Endodermal cell (in vitro differentiated cells): ENCODE data around the gene XRN2. TPM values are rescaled to one million over a fixed set of nuclear protein-coding genes. Genes with fewer than 3 reads are reported as not detected.

ENCODE experiments used
- DNase-seq: peaks from one replicate; pipeline ENCODE4 v3.0.0-alpha.2; 2017
- H3K27ac ChIP-seq: 2 replicates; pipeline ENCODE4 v1.5.1; 2013; ENCODE audit warnings: mild to moderate bottlenecking, low read depth, low read length, moderate library complexity
- H3K27me3 ChIP-seq: 2 replicates; pipeline ENCODE4 v1.6.1; 2013; ENCODE audit warnings: mild to moderate bottlenecking, low read length, moderate library complexity; ENCODE audit not compliant: insufficient read depth, control insufficient read depth, poor library complexity, severe bottlenecking
- H3K36me3 ChIP-seq: 2 replicates; pipeline ENCODE4 v1.7.0; 2013; ENCODE audit warnings: mild to moderate bottlenecking, low read length, moderate library complexity; ENCODE audit not compliant: control insufficient read depth, insufficient read depth
- H3K4me1 ChIP-seq: one replicate; pipeline ENCODE4 v1.7.0; 2013; ENCODE audit warnings: low read length; ENCODE audit not compliant: control insufficient read depth, insufficient read depth
- H3K4me3 ChIP-seq: 2 replicates; pipeline ENCODE4 v1.5.1; 2013; ENCODE audit warnings: mild to moderate bottlenecking, low read length, moderate library complexity
- H3K9ac ChIP-seq: 2 replicates; pipeline ENCODE4 v1.6.1; 2013; ENCODE audit warnings: mild to moderate bottlenecking, low read length, moderate library complexity; ENCODE audit not compliant: poor library complexity, severe bottlenecking; ENCODE audit errors: extremely low read depth
- H3K9me3 ChIP-seq: 2 replicates; pipeline ENCODE4 v1.6.1; 2013; ENCODE audit warnings: mild to moderate bottlenecking, low read length, moderate library complexity; ENCODE audit not compliant: control insufficient read depth
- H3K27ac Mint-ChIP-seq: 2 replicates; pipeline ENCODE4 v1.8.0; 2020; ENCODE audit warnings: mixed read lengths
- H3K27me3 Mint-ChIP-seq: 2 replicates; pipeline ENCODE4 v1.8.0; 2021; ENCODE audit warnings: mild to moderate bottlenecking, mixed read lengths; ENCODE audit not compliant: insufficient read depth
- H3K36me3 Mint-ChIP-seq: 2 replicates; pipeline ENCODE4 v1.8.0; 2020; ENCODE audit warnings: low read depth, mixed read lengths
- H3K4me1 Mint-ChIP-seq: 2 replicates; pipeline ENCODE4 v1.8.0; 2020; ENCODE audit warnings: mixed read lengths
- H3K4me3 Mint-ChIP-seq: 2 replicates; pipeline ENCODE4 v1.8.0; 2020; ENCODE audit warnings: mild to moderate bottlenecking, moderate library complexity, mixed read lengths
- H3K9me3 Mint-ChIP-seq: 2 replicates; pipeline ENCODE4 v1.8.0; 2020; ENCODE audit warnings: mild to moderate bottlenecking, mixed read lengths
- CTCF ChIP-seq: fragments of 200-600 bp; sonication (generic); conservative IDR thresholded peaks from 2 replicates; pipeline ENCODE4 v1.5.0; 2021; ENCODE audit warnings: antibody characterized with exemption, mild to moderate bottlenecking
- WGBS, 2 experiments: methylation state at CpG; one replicate each; pipeline versions ENCODE4 v1.1.5 to v1.1.7; 2013; ENCODE audit warnings: missing lambda C conversion rate in 2 of 2, mixed read lengths in 1 of 2; ENCODE audit not compliant: insufficient coverage in 1 of 2, insufficient read length in 1 of 2; 5-methylcytosine and 5-hydroxymethylcytosine counted together
- total RNA-seq, 2 donors: library from RNA; stranded (reverse); fragmentation: NEBNext Ultra II Directional in 1 of 2; extraction: Animal tissue kit (Norgen Biotek cat#: 25700) in 1 of 2; gene quantifications; 2 replicates in 1 of 2; 3 replicates in 1 of 2; pipeline ENCODE4 v1.2.1, GENCODE V29; 2021

XRN2 gene
- total RNA-seq, 2 donors from 2014 or later, result 91.5 to 101 TPM

DNA sequence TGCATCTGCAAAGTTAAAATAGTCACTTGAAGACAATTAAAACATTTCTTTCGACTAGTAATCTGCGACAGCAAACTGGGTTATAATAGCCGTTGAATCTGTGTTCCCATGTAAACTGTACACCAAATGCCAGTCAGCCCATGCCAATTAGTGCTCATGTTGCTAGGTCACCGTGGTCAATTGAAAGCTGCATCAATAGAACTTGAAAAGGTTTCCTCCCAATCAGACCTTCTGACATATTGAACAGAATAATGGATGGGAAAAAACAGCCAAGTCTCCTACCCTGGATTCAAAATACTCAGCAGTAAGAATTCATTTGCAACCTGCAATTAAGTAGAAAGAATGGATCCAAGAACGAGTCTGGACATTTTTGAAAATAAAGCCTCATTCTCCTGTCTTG, 83.0 kb downstream of the XRN2 start:
- Mint-ChIP-seq H3K27ac (no peak overlapping the region), H3K27me3 (peaks cover 10% of the 10 kb centered on the region), H3K36me3 (peaks cover 33% of the 10 kb centered on the region), H3K9me3 (no peaks in the 10 kb centered on the region), H3K4me3 (no peak overlapping the region), H3K4me1 (peaks cover 3% of the 10 kb centered on the region)
- 96 to 97% methylated on average over 5 of the region's 5 CpGs for WGBS, 2 experiments
- DNase-seq, result no peak
- Histone ChIP-seq H3K4me1 (no peaks in the 10 kb centered on the region), H3K4me3 (no peak overlapping the region), H3K9ac (no peak overlapping the region), H3K27ac (no peak overlapping the region), H3K9me3 (no peaks in the 10 kb centered on the region), H3K27me3 (peaks cover 21% of the 10 kb centered on the region), H3K36me3 (peaks cover 78% of the 10 kb centered on the region)
- no peak for TF ChIP-seq CTCF

GRCh38 chr20:21387528-21387927, 84.4 kb downstream of the XRN2 start:
- no peak overlapping the region for H3K27ac ChIP-seq
- H3K9ac ChIP-seq, result no peak overlapping the region
- TF ChIP-seq CTCF, result no peak
- H3K27me3 ChIP-seq, result peaks cover 35% of the 10 kb centered on the region
- Mint-ChIP-seq H3K27me3 (peaks cover 21% of the 10 kb centered on the region), H3K36me3 (peaks cover 26% of the 10 kb centered on the region), H3K4me3 (no peak overlapping the region), H3K9me3 (no peaks in the 10 kb centered on the region), H3K27ac (no peak overlapping the region), H3K4me1 (peaks cover 8% of the 10 kb centered on the region)
- no peak overlapping the region for H3K4me3 ChIP-seq
- H3K36me3 ChIP-seq, result peaks cover 66% of the 10 kb centered on the region
- H3K4me1 ChIP-seq, result no peaks in the 10 kb centered on the region
- H3K9me3 ChIP-seq, result no peaks in the 10 kb centered on the region
- DNase-seq, result no peak

GRCh38 chr20:21388566-21388965, 85.4 kb downstream of the XRN2 start:
- Histone ChIP-seq H3K27me3 (peaks cover 46% of the 10 kb centered on the region), H3K36me3 (peaks cover 55% of the 10 kb centered on the region), H3K4me3 (no peak overlapping the region), H3K27ac (no peak overlapping the region), H3K9ac (no peak overlapping the region), H3K9me3 (no peaks in the 10 kb centered on the region), H3K4me1 (no peaks in the 10 kb centered on the region)
- TF ChIP-seq CTCF, result no peak
- H3K4me3 Mint-ChIP-seq, result no peak overlapping the region
- H3K27ac Mint-ChIP-seq, result no peak overlapping the region
- H3K9me3 Mint-ChIP-seq, result no peaks in the 10 kb centered on the region
- H3K27me3 Mint-ChIP-seq, result peaks cover 32% of the 10 kb centered on the region
- no CpG with 5 or more reads among the region's 1 CpG for WGBS, 2 experiments
- DNase-seq, result no peak
- H3K4me1 Mint-ChIP-seq, result peaks cover 8% of the 10 kb centered on the region
- H3K36me3 Mint-ChIP-seq, result peaks cover 22% of the 10 kb centered on the region
